Neuronal stem cell (in vitro differentiated cells): ENCODE data around the gene ITGB5.

Source experiments
- DNase-seq: peaks from one replicate; pipeline ENCODE4 v3.0.0-alpha.2; 2013; ENCODE audit warnings: low spot score
- H2AFZ ChIP-seq: one replicate; pipeline ENCODE4 v1.6.1; 2013; ENCODE audit warnings: mild to moderate bottlenecking, low read length, inconsistent platforms
- H2AK5ac ChIP-seq: 2 replicates; pipeline ENCODE4 v1.6.1; 2013; ENCODE audit warnings: low read depth, mild to moderate bottlenecking, inconsistent platforms, low read length, moderate library complexity, mixed read lengths
- H2BK120ac ChIP-seq: 2 replicates; pipeline ENCODE4 v1.6.1; 2013; ENCODE audit warnings: low read depth, mild to moderate bottlenecking, inconsistent platforms, low read length, moderate library complexity, mixed read lengths
- H2BK12ac ChIP-seq: one replicate; pipeline ENCODE4 v1.6.1; 2013; ENCODE audit warnings: low read length, inconsistent platforms
- H2BK15ac ChIP-seq: 2 replicates; pipeline ENCODE4 v1.6.1; 2013; ENCODE audit warnings: mild to moderate bottlenecking, low read length, inconsistent platforms, mixed read lengths
- H2BK5ac ChIP-seq: one replicate; pipeline ENCODE4 v1.6.1; 2013; ENCODE audit warnings: inconsistent platforms, mild to moderate bottlenecking, low read length, moderate library complexity
- H3K14ac ChIP-seq: one replicate; pipeline ENCODE4 v1.6.1; 2013; ENCODE audit warnings: low read length, inconsistent platforms
- H3K18ac ChIP-seq: 2 replicates; pipeline ENCODE4 v1.6.1; 2013; ENCODE audit warnings: low read length, inconsistent platforms
- H3K23ac ChIP-seq: 2 replicates; pipeline ENCODE4 v1.6.1; 2013; ENCODE audit warnings: low read depth, mild to moderate bottlenecking, mixed read lengths, low read length, inconsistent platforms; ENCODE audit not compliant: poor library complexity
- H3K27ac ChIP-seq: replicated peaks from 3 replicates; pipeline ENCODE4 v1.5.1; 2013; ENCODE audit warnings: low read length, inconsistent platforms
- H3K27me3 ChIP-seq, 3 experiments: 2 replicates each; pipeline ENCODE4 v1.6.1; 2013; ENCODE audit warnings: low read length in 3 of 3, mild to moderate bottlenecking in 2 of 3, inconsistent platforms in 1 of 3, low read depth in 1 of 3, mixed read lengths in 1 of 3, moderate library complexity in 1 of 3; ENCODE audit not compliant: control insufficient read depth in 3 of 3, insufficient read depth in 3 of 3
- H3K36me3 ChIP-seq, 2 donors: replicated peaks in 1 of 2; 2 replicates each; pipeline ENCODE4 v1.6.1; 2013; ENCODE audit warnings: low read length in 2 of 2; ENCODE audit not compliant: control insufficient read depth in 2 of 2, insufficient read depth in 2 of 2
- H3K4ac ChIP-seq: 2 replicates; pipeline ENCODE4 v1.6.1; 2013; ENCODE audit warnings: inconsistent platforms, mild to moderate bottlenecking, low read length, moderate library complexity
- H3K4me1 ChIP-seq, 2 donors: 1 replicate in 1 of 2; 2 replicates in 1 of 2; pipeline ENCODE4 v1.6.1; 2013; ENCODE audit warnings: low read length in 2 of 2, low read depth in 1 of 2; ENCODE audit not compliant: control insufficient read depth in 2 of 2, insufficient read depth in 1 of 2
- H3K4me2 ChIP-seq: one replicate; pipeline ENCODE4 v1.6.1; 2013; ENCODE audit warnings: mild to moderate bottlenecking, low read length, inconsistent platforms; ENCODE audit not compliant: insufficient read depth, poor library complexity, severe bottlenecking
- H3K4me3 ChIP-seq, 2 donors: 2 replicates each; pipeline ENCODE4 v1.5.1; 2013; ENCODE audit warnings: low read length in 2 of 2, mild to moderate bottlenecking in 2 of 2, inconsistent platforms in 1 of 2, moderate library complexity in 1 of 2
- H3K79me1 ChIP-seq: one replicate; pipeline ENCODE4 v1.6.1; 2013; ENCODE audit warnings: low read depth, mild to moderate bottlenecking, inconsistent platforms, low read length, moderate library complexity
- H3K9ac ChIP-seq: one replicate; pipeline ENCODE4 v1.6.1; 2013; ENCODE audit warnings: mild to moderate bottlenecking, low read depth, low read length, inconsistent platforms; ENCODE audit not compliant: poor library complexity
- H3K9me3 ChIP-seq, 2 donors: replicated peaks in 1 of 2; 2 replicates each; pipeline versions ENCODE3 to v1.6.1; 2013; ENCODE audit warnings: low read length in 2 of 2, mild to moderate bottlenecking in 2 of 2, inconsistent platforms in 1 of 2, low read depth in 1 of 2, mixed read lengths in 1 of 2, moderate library complexity in 1 of 2; ENCODE audit not compliant: control insufficient read depth in 2 of 2, insufficient read depth in 1 of 2
- H4K8ac ChIP-seq: one replicate; pipeline ENCODE4 v1.6.1; 2013; ENCODE audit warnings: low read depth, mild to moderate bottlenecking, inconsistent platforms, low read length, moderate library complexity
- H4K91ac ChIP-seq: one replicate; pipeline ENCODE4 v1.6.1; 2013; ENCODE audit warnings: low read length, low read depth, mild to moderate bottlenecking, inconsistent platforms; ENCODE audit not compliant: poor library complexity
- WGBS, 2 donors: extraction: QIAGEN DNeasy Blood & Tissue Kit; methylation state at CpG; one replicate each; pipeline ENCODE4 v1.1.7; 2013; ENCODE audit warnings: missing lambda C conversion rate in 2 of 2, mixed read lengths in 1 of 2; ENCODE audit not compliant: insufficient read length in 2 of 2, insufficient replicate concordance in 1 of 2; ENCODE audit errors: extremely low coverage in 2 of 2; 5-methylcytosine and 5-hydroxymethylcytosine counted together

Gene ITGB5

DNA sequence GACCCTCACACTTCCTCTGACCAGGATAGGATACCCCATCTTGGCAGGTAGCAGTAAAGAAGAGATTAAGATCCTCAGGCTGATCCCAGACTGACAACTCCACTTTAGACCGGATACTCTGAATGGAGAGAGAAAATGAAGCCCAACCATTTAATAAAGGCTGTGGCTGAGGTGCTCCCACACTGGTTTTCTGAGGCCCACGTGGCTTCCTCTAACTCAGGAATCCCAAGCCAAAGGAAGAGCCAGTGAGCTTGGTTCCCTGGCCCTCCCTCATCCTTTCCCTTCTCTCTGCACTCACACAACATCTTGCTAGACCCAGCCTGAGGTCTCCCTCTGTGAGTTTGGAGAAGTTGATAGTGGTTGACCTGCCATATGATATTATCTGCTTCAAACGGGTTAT, 78.1 kb downstream of the ITGB5 start:
- H3K4me2 ChIP-seq: no peak overlapping the region
- H3K9me3 ChIP-seq: no peaks in the 10 kb centered on the region

DNA sequence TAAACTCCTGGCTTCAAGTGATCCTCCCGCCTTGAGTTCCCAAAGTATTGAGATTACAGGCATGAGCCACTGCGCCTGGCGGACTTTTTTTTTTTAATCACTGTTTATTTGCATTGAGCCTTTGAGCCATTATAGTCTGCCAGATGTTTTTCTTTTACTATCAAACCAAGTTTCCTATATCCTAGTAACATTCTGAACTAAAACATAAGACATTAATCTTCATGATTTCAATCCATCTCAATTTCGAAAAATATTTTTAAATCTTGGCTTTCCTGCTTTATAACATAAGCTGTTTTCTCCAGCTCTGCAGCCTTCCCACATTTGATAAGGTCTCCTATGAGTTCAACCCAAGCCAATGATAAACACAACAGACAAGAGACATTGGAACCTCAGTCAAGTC, 81.5 kb downstream of the ITGB5 start:
- Histone ChIP-seq H3K4me1 (peaks cover 9 to 16% of the 10 kb centered on the region in 2 donors), H3K36me3 (peaks cover 0 to 4% of the 10 kb centered on the region in 2 donors), H2BK15ac (no peak overlapping the region), H4K8ac (no peak overlapping the region), H2BK5ac (no peak overlapping the region), H2AFZ (no peak overlapping the region), H3K4ac (no peak overlapping the region), H2AK5ac (no peak overlapping the region), H3K23ac (no peak overlapping the region), H3K79me1 (no peaks in the 10 kb centered on the region), H4K91ac (no peak overlapping the region), H2BK12ac (no peak overlapping the region), H3K27ac (no peak overlapping the region), H3K4me3 (no peak overlapping the region), H3K9me3 (no peaks in the 10 kb centered on the region), H3K27me3 (no peaks in the 10 kb centered on the region), H3K14ac (peak overlapping the region; percentile 4), H2BK120ac (no peak overlapping the region), H3K4me2 (no peak overlapping the region), H3K9ac (no peak overlapping the region), H3K18ac (no peak overlapping the region)
- 100% methylated on average over 1 of the region's 4 CpGs; no CpG with 5 or more reads in 1 of the 2 donors for WGBS, 2 donors
- DNase-seq: no peak

More for the DNA sequence above, 78.1 kb downstream of the ITGB5 start:
- no peak overlapping the region for H4K8ac ChIP-seq
- H3K14ac ChIP-seq: no peak overlapping the region
- no peak for DNase-seq
- no peak overlapping the region for H2AK5ac ChIP-seq
- no peaks in the 10 kb centered on the region for H3K27me3 ChIP-seq
- H3K4me3 ChIP-seq: no peak overlapping the region
- H2AFZ ChIP-seq: no peak overlapping the region
- H3K4me1 ChIP-seq: peaks cover 3 to 7% of the 10 kb centered on the region in 2 donors
- H3K23ac ChIP-seq: no peak overlapping the region
- H2BK120ac ChIP-seq: no peak overlapping the region
- H2BK12ac ChIP-seq: no peak overlapping the region
- no peak overlapping the region for H3K4ac ChIP-seq
- H2BK15ac ChIP-seq: no peak overlapping the region
- H3K79me1 ChIP-seq: no peaks in the 10 kb centered on the region
- no peak overlapping the region for H3K9ac ChIP-seq
- no peak overlapping the region for H4K91ac ChIP-seq
- H3K27ac ChIP-seq: no peak overlapping the region
- no peak overlapping the region for H3K18ac ChIP-seq
- no peaks in the 10 kb centered on the region for H3K36me3 ChIP-seq
- no peak overlapping the region for H2BK5ac ChIP-seq
- no CpG with 5 or more reads among the region's 3 CpGs for WGBS, 2 donors

DNA sequence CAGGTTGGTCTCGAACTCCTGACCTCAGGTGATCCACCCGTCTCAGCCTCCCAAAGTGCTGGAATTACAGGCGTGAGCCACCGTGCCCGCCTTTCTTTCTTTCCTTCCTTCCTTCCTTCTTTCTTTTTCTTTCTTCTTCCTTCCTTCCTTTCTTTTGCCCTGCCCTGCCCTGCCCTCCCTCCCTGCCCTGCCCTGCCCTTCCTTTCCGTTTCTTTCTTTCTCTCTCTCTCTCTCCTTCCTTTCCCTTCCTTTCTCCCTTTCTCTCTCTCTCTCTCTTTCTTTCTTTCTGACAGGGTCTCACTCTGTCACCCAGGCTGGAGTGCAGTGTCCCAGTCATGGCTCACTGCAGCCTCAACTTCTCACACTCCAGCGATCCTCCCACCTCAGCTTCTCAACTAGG, 82.3 kb downstream of the ITGB5 start:
- Histone ChIP-seq H3K36me3 (peaks cover 0 to 4% of the 10 kb centered on the region in 2 donors), H3K9ac (no peak overlapping the region), H3K27ac (no peak overlapping the region)

DNA sequence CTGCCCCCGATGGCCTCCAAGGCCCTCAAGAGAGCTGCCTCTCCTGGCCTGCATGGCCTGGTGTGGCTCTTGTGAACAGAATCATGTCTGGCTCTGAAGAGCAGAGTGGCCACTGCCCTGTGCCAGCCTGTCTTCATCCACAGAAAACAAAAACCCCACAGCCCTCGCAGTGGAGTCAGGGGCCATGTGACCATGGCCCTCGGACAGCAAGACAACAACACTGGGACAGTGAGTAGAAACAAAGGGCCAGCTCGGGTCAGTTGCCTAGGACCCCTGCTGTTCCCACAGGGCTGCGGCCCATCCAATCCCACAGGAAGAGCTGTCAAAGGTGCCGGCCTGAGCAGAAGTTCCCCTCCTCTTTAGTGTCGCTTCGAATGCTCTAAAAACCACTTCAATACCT, 84.5 kb downstream of the ITGB5 start:
- Histone ChIP-seq H2BK15ac (no peak overlapping the region), H3K4me3 (no peak overlapping the region), H2AFZ (peak overlapping the region; percentile 6), H2BK12ac (no peak overlapping the region), H4K91ac (no peak overlapping the region), H2AK5ac (no peak overlapping the region), H2BK5ac (no peak overlapping the region), H3K9ac (no peak overlapping the region), H3K9me3 (no peaks in the 10 kb centered on the region), H2BK120ac (no peak overlapping the region), H3K4me1 (peaks cover 11 to 16% of the 10 kb centered on the region in 2 donors), H3K14ac (no peak overlapping the region), H3K18ac (no peak overlapping the region), H3K4me2 (no peak overlapping the region), H3K79me1 (no peaks in the 10 kb centered on the region), H3K4ac (no peak overlapping the region), H3K23ac (no peak overlapping the region), H3K27ac (no peak overlapping the region), H4K8ac (no peak overlapping the region), H3K36me3 (peaks cover 0 to 8% of the 10 kb centered on the region in 2 donors), H3K27me3 (no peaks in the 10 kb centered on the region)
- no peak for DNase-seq
- no CpG with 5 or more reads among the region's 8 CpGs for WGBS, 2 donors

More for the DNA sequence above, 82.3 kb downstream of the ITGB5 start:
- peaks cover 11 to 16% of the 10 kb centered on the region in 2 donors for H3K4me1 ChIP-seq
- no peak overlapping the region for H2BK15ac ChIP-seq
- DNase-seq: no peak
- H2AFZ ChIP-seq: no peak overlapping the region
- no peak overlapping the region for H3K4me3 ChIP-seq
- no peaks in the 10 kb centered on the region for H3K9me3 ChIP-seq
- no peaks in the 10 kb centered on the region for H3K27me3 ChIP-seq
- H3K4me2 ChIP-seq: no peak overlapping the region
- H4K91ac ChIP-seq: no peak overlapping the region
- no peak overlapping the region for H3K4ac ChIP-seq
- H2AK5ac ChIP-seq: no peak overlapping the region
- no peaks in the 10 kb centered on the region for H3K79me1 ChIP-seq
- no peak overlapping the region for H2BK5ac ChIP-seq
- no peak overlapping the region for H3K18ac ChIP-seq
- H2BK120ac ChIP-seq: no peak overlapping the region
- no peak overlapping the region for H3K14ac ChIP-seq
- no peak overlapping the region for H2BK12ac ChIP-seq
- no peak overlapping the region for H4K8ac ChIP-seq
- no peak overlapping the region for H3K23ac ChIP-seq
- no CpG with 5 or more reads among the region's 7 CpGs for WGBS, 2 donors
